ENCODE measurements around the gene ELK4.
"Not testable (repeated sequence)": the region's sequence is repeated elsewhere in the genome, so short reads cannot be mapped to it uniquely, and the experiment has no call there.

Gene ELK4

DNA sequence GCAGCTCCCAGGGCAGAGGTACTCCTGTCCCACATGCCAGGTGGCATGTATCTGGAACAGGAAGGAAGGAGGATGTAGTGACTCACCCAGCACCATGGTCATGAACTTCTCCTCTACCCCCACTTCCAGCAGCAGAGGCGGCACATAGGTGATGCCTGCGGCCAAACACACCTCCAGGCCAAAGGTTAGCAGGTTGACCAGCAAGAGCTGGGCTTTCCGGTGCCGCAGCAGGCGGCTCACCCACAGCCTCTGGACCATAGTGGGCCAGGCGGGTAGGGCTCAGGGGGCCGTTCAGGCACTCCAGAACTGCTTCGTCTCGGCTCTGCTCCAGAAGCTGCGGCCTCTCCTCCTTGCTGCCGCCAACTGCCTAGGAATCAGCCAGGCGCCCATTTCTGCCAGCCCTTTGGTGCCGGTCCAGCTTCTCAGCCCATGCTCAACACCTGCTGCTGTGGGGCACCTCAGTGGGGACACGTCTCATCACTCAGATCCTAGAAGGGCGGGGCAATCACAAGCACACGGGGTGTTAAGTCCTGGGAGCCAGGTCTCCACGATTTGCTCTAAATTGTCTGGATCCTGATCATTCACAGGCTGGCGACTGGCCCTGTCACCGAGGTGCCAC, 32.7 kb upstream of the ELK4 start:
- DNase-seq (ENCODE audit: low spot score): no peak

DNA sequence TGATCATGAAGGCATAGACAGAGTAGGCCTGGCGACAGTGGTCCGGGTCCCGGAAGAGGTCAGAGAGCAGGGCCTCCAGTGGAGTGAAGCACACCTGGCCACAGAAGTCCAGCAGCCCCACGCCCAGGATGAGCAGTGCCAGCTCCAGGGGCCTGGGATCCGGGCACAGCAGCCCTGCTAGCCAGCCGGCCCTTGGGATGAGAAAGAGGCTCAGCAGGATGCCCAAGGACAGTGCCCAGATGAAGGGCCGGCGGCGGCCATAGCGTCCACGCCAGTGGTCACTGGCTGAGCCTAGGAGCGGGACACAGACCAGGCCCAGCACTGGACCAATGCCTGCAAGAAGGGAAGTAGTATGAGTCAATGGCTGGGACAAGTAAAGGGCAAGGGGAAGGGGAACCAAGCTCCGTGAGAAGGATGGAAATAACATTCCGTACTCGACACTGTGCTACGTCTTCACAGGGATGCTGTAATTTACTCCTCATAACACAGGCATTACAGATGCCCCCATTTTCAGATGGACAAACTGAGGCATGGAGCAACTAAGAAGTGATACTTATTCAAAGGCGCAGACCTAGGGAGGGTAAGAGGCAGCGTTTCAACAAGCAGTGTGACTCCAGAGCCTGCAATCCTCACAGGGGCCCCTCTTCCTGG, 31.6 kb upstream of the ELK4 start:
- DNase-seq (ENCODE audit: low spot score): no peak

DNA sequence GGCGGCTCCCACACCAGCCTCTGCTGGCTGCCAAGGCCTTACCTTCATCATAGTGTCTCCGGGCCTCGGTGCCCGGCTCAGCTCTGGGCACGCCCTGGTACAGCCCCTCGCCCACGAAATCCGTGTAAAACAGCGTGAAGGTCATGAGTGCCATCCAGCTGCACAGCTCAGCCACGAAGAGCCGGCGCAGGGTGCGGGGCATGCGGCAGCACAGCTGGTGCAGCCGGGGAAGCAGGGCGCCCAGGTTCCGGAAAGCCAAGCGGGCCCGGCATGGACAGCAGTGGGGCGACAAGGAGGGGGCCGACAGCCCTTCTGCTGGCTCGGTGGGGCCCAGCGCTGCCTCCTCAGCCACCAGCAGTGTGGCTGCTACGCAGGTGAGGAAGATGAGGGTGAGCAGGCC, 31.0 kb upstream of the ELK4 start:
- no peak for DNase-seq (ENCODE audit: low spot score)

DNA sequence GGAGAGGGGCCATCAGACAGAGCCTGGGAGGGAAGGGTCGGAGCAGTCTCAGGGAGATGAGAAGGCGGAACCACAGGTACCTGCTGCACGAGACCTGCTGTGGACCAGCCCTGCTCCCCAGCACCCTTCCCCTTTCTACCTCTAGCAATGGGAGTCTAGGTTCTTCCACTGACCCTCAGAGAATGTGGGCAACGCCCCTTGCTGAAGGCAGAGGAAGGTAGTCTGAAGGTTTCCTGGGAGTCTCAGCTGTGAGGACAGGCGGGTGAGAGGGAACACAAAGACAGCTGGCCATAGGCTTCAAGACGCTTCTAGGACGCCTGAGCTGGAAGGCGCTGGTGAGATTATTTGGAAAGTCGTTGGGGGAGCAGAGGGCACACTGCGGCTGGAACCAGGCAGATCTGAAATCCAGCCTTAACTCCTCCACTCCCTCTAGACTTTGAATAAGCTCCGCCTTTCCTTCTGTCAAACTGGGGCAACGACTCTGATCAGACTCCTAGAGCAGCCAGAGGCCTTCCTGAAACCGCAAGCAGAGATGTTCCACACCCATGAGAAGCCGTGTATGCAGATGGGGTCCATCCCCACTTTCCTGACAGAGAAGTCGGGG, 30.4 kb upstream of the ELK4 start:
- DNase-seq (ENCODE audit: low spot score): no peak

DNA sequence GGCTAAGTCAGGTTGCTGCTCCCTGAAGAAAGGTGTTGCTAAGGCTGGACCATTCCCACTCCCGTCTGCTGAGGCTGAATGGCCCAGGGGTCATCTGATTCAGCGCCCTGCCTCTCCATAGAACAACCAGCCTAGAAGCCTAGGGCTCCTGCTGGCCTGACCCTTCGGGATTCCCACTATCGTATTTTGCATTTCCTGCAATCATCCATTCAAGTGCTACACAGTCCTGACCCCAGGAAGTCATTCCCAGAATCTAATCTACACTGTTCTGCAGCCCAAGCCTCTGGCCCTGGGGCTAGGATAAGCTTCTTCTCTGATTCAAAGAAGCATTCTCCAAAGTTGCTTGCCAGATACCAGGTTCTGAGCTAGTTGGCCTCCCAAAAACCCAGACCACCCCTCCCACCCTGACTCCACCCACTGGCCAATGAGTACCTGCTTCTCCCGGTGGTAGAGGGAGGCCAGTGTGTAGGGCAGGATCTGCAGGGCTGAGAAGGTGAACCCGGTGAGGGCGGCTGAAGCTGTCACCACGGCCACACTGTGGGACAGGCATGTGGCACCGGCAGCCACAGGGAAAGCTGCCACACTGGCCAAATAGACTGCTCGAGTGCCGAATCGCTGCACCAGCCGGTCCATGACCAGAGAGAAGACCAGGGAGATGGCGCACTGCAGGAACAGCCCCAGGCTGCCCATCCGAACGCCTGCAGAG, 29.8 kb upstream of the ELK4 start:
- DNase-seq (ENCODE audit: low spot score): no peak

DNA sequence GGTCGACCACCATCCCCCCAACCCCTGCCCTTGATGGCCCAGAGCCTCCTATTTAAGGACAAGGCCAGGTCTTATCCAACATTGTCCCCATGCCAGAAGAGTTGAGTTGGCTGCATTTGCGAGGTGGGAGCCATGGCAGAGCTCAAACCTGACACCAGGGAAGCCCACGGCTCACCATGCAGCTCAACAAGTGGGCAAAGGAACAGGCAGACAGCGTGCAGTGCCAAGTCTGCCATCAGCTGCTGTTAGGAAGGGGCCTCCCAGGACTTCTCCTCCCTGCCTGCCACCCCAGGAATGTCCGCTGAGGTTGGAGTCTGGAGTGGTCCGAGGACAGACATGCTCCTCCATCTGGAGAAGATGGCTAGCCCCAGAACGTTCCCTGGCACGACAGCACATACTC, 28.6 kb upstream of the ELK4 start:
- DNase-seq (ENCODE audit: low spot score): no peak

DNA sequence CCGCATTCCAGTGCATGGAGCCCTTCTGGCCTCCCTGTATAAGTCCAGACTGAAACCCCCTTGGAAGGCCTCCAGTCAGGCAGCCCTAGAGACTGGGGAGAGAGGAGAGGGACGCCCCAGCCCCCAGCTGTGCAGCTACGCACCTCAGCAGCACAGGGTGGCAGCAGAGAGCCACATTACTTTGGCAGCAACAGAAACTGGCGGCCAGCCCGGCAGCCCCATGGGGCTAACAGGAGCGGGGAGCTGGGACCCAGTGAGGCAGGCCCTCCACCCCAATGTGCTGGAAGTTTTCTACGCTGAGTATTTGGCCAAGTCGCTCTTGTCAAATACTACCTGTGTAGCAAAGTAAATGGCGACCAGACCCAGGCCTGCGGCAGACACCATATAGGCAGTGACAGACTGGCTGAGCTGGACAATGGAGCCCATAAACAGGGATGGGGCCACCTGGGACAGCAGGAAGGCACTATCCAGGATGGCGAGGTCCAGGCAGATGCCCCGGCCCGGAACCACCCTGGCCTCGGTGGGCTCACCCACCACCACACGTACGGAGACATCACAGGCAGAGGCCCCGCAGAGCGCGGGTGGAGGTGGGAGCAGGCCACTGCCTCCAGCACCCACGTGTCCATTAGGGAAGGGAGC, 27.3 kb upstream of the ELK4 start:
- peak; percentile 92 for DNase-seq (ENCODE audit: low spot score)

DNA sequence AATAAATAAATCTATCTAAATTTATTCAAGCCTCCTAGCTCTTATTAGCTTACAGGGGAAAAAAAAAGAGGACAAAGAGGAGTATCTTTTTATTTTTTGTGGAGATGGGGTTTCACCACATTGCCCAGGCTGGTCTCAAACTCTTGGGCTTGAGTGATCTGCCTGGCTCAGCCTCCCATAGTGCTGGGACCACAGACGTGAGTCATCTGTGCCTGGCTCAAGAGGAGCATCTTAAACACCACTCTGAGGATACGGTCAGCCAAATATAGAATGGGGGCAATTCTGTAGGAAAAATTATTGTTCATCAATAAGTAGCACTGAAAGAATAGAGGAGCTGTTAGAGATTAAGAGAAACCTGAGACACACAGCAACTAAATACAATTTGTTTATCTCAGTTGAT, 24.4 kb upstream of the ELK4 start:
- DNase-seq (ENCODE audit: low spot score): no peak

DNA sequence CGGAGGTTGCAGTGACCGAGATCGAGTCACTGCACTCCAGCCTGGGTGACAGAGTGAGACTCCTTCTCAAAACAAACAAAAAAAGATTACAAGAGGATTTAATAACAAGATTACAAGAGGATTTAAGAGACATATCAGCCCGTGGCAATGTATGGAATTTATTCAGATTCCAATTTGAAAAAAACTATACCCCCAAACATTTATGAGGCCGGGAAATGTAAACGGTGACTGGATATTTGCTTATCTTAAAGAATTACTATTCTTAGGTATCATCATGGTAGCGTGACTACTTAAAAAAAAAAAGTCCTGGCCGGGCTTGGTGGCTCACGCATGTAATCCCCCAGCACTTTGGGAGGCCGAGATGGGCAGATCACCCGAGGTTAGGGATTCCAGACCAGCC, 21.2 kb upstream of the ELK4 start:
- DNase-seq (ENCODE audit: low spot score): no peak

DNA sequence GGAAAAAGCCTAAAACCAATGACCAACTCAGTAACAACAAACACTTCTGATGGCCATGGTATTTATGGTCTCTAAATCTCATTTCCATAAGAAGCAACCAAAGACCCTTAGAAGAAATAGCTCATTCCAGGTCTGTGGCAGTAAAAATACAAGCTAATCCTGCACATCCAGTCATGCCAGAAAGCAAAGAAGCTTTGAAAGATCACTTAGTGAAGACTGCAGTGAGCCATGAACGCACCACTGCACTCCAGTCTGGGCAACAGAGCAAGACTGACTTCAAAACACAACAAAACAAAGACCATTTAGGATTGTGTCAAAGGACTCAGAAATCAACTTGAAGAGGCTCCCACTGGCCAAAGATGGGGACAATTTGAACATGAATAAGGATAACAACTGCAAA, 18.4 kb upstream of the ELK4 start:
- DNase-seq (ENCODE audit: low spot score): no peak

DNA sequence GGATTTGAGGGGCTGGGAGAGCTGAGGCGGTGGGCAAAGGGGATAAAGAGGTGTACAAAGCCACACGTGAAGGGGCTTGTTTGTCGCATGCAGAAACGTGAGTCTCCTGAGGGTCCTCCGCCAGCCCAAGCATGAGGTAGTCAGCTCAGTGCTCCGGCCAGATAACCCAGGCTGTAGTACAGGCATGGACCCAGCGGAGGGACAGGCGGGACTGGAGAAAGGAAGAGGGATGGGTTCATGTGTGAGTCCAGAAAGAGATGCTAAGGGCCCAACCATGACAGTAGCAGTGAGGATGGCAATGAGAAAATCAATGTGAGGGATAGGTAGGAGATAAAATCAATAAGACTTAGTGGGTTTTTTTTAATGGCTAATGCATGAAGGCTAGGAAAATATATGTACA, 13.7 kb upstream of the ELK4 start:
- DNase-seq (ENCODE audit: low spot score): no peak

DNA sequence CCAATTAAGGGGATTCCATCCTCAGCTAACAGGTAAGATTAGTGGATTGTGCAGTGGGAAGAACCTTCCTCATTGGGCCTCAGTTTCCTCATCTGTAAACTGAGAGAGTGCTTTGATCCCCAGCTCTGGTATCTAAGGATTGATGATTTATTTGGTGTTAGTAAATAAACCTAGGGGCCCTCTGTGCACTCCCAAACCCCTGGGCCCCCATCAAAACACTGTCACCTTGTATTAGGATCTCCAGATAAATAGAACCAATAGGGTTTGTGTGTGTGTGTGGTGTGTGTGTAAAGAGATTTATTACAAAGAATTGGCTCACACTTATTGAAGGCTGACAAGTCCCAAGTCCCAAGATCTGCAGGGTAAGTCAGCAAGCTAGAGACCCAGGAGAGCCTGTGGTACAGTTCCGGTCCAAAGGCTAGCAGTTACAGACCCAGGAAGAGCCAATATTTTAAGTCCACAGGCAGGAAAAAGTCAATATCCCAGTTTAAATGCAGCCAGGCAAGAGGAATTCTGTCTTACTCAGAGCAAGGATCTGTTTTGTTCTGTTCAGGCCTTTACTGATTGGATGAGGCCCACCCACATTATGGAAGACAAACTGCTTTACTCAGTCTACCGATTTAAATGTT, 11.0 kb upstream of the ELK4 start:
- no peak for DNase-seq (ENCODE audit: low spot score)

DNA sequence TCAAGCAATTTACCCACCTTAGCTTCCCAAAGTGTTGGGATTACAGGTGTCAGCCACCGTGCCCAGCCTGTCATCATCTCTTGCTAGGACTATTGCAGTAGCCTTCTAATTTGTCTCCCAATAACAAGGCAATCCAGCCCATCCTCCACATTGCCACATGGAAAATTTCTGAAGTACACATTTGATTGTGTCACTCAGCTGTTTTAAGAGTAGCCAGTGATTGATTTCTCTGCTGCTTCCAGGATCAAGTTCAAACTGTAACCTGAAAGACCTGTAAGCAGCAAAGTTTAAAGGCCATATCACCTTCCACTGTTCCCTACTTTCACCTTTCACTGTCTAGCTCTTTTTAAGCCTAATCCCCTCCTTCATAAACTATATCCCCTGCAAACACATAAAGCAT, 7.8 kb upstream of the ELK4 start:
- no peak for DNase-seq (ENCODE audit: low spot score)

DNA sequence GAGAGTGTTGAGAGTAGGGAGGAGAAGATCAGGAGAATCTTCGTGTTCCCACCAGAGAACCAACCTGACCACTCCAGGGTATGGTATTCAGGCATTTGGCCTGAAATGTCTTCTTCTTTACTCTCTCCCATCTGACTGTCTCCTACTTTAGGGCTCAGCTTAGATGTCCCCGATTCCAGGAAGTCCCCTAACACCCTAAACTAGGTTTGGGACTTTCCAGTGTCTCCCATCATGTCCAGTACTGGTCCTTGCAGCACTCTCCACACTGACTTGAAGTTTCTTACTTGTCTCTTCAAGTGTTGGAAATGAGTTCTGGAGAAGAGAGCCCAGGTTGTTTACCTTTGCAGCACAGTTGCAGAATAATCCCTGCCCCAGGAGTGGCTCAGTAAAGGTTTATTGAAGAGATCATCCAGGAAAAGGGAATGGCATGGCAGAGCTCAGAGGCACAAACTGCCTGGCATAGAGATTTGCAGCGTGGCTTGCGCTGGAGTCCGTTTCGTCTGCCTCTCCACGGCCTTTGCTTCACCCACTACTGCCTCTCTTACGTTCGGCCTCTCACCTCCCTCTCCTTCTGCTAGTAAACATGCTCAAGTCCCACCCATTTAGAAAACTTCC, 6.2 kb upstream of the ELK4 start:
- DNase-seq (ENCODE audit: low spot score): no peak

DNA sequence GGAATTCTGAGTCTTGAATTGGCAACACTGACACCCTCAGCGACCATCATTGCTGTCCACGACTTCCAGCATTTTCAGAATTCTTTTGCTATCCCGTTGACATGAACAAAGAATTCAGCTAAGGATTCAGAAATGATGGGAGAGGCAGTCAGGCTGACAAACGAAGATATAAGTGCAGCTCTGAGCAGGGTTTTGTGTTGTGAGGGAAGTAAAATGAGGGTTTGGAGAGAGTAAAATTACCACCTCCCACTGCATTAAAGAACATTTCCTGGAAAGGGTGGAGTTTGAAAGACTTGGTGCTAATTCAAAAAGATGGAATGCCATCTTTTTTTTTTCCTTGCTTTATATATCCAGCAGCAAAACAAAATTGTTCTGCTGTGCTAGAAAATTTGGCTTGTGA, 4.9 kb upstream of the ELK4 start:
- no peak for DNase-seq (ENCODE audit: low spot score)

DNA sequence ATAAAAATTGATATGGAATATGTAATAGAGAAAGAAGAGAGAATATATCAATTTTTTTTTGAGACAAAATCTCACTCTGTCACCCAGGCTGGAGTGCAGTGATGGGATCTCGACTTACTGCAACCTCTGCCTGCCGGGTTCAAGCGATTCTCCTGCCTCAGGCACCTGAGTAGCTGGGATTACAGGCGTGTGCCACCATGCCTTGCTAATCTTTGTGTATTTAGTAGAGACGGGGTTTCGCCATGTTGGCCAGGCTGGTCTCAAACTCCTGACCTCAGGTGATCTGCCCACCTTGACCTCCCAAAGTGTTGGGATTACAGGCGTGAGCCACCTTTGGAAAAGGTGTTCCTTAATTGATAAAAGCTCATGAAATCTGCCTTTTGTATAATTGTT, 4.3 kb upstream of the ELK4 start:
- DNase-seq (ENCODE audit: low spot score): not testable (repeated sequence)

DNA sequence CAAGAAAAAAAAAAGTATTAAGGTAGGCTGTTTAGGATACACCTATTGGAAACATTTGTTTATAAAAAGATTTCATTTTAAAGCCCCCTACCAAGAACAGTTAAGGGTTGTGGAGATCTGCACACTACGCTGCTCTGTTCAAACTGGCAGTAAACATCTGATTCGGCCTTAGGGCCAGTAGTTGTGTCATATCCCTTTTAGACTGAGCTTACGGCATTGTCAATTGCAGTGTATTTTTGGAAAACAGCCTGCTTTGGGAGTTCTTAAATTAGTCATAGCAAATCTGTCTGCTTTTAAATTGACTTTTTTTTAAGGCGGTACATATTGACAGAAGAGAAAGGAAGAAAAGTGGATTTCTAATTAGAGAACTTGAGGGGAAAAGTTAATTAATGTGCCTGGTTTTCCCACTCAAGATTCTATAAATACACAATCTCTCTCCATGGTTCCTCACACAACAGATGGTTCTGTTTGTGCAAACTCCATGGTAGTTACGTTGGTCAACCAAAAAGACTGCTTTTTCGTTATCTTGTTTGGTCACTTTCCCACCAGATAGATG, 1.7 kb upstream of the ELK4 start:
- no peak for DNase-seq (ENCODE audit: low spot score)

DNA sequence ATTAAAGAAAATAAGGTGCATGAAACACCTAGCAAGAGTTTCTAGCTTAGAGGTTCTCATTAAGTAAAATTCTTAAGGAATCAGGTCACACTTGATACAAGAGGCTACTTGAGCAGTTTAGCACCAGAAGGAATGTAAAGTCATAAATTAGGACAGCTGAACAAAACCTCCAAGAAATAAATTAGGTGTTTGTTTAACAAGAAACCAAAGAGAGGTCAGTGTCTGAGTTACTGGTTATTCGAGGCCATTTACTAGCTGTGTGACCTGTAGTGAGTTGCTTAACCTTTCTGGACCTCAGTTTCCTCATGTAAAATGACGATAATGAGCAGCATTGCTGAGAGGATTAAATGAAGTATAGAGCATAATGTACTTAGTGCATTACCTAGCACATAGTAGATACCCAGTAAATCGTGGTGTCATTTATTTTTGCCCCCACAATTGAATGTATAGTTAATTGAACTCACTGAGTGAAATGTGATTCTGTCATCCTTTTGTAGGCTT, 908 bp upstream of the ELK4 start:
- no peak for DNase-seq (ENCODE audit: low spot score)

DNA sequence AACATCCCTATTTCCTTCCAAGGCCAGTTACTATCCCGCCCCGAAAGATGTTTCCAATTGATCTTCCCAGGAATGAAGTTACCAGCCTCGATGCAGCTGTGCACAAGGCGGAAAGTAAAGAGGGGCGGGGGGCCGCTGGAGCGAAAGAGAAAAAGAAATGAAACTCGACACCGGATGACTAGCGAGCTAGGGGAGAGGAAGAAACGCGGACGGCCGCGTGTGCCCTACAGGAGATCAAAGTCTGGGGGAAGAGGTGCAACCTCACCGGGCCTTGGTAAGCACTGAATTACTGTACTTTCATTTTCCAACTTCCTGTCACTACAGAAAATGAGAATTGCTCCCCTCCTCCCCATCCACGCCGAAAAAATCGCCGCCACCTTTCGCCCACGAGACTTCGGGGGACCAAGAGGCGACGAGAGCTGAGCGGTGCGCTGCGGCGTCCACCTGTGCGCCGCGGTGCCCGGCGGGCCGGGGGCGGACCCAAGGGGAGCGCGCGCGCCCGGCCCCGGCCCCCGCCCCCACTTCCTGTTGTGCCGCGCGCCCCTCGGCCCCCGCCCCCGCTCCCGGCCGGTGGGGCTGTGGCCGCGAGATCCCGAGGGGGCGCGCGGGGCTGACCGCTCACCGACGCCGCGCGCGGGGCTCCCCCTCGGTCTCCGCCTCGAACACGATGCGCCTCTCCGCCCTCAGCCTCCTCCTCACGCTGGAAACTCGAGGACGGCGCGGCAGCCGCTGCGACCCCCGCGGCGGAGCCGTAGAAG, 622 bp downstream of the ELK4 start:
- DNase-seq (ENCODE audit: low spot score): peak; percentile 46

DNA sequence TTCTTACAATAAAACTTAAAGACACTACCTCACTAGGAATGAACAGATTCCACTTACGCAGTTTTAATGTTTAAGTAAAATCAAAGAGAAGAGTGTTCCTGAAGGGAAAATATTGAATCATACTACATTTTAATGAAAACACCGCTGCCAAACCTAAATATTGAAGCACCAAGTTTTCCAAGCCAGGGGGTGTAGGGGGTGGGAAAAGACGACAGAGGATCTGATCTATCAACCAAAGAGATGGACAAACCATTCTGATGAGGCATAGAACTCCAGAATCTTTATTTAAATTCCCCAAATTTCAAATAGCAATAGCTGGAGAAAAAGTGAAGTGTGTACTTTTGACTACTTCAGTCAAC, 1.2 kb downstream of the ELK4 start:
- no peak for DNase-seq (ENCODE audit: low spot score)

DNA sequence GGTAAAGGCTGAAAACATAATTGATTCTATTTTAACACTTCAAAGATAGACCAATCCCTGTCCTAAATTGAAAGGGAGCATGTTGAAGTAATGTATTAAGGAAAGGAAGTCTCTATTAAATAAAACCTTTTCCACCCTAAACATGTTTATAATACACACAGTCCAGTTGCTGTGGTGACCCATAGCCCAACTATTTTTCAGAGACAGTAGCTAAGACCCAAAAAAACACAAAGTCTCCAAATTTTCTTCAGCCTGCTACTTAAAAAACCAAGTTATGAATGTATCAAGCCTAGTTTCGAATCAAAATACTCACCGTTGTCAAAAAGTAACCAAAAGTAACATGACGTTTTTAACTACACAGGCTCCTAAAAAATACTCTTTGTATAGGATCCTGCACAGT, 1.6 kb downstream of the ELK4 start:
- DNase-seq (ENCODE audit: low spot score): no peak

All from Ammon's horn (tissue), 1 donor.